GM18909 (cell line): ENCODE measurements around the gene TBC1D1.

Experiments used
- ATAC-seq: cut with Tn5 transposase; IDR thresholded peaks from one replicate; pipeline ENCODE4 v1.9.1; 2021; ENCODE audit warnings: mild to moderate bottlenecking; ENCODE audit not compliant: unreplicated experiment, poor library complexity

Gene TBC1D1

GRCh38 chr4:38111024-38111423 lies 220.1 kb downstream of the TBC1D1 start:
- no peak for ATAC-seq

GRCh38 chr4:38111717-38112116 lies 220.8 kb downstream of the TBC1D1 start:
- ATAC-seq, result no peak

GRCh38 chr4:38113132-38113531 lies 222.2 kb downstream of the TBC1D1 start:
- ATAC-seq, result no peak

- ATAC-seq, result no peak
These were observed 222.7 kb downstream of the TBC1D1 start for GRCh38 chr4:38113551-38113950.

- no peak for ATAC-seq
These were observed 223.7 kb downstream of the TBC1D1 start for GRCh38 chr4:38114386-38115150.

GRCh38 chr4:38115601-38116000 lies 224.7 kb downstream of the TBC1D1 start:
- no peak for ATAC-seq

- ATAC-seq, result no peak
These were observed 226.7 kb downstream of the TBC1D1 start for GRCh38 chr4:38117591-38117990.

- no peak for ATAC-seq
These were observed 228.9 kb downstream of the TBC1D1 start for GRCh38 chr4:38119668-38120385.

GRCh38 chr4:38120772-38121171 lies 229.9 kb downstream of the TBC1D1 start:
- ATAC-seq, result no peak

- no peak for ATAC-seq
These were observed 231.2 kb downstream of the TBC1D1 start for GRCh38 chr4:38122060-38122459.

- ATAC-seq, result no peak
These were observed 232.7 kb downstream of the TBC1D1 start for GRCh38 chr4:38123555-38123954.

- no peak for ATAC-seq
These were observed 234.1 kb downstream of the TBC1D1 start for GRCh38 chr4:38124961-38125360.

GRCh38 chr4:38125816-38126215 lies 234.9 kb downstream of the TBC1D1 start:
- no peak for ATAC-seq

- ATAC-seq, result peak; percentile 47
These were observed 237.9 kb downstream of the TBC1D1 start for GRCh38 chr4:38128478-38129459.

- peak; percentile 2 for ATAC-seq
These were observed 238.8 kb downstream of the TBC1D1 start for GRCh38 chr4:38129460-38130227.

GRCh38 chr4:38130884-38131283 lies 240.0 kb downstream of the TBC1D1 start:
- ATAC-seq, result no peak

GRCh38 chr4:38131371-38132091 lies 240.6 kb downstream of the TBC1D1 start:
- ATAC-seq, result peak; percentile 37

- peak; percentile 76 for ATAC-seq
These were observed 241.3 kb downstream of the TBC1D1 start for GRCh38 chr4:38132107-38132673.
